UCSD-AML1 (cell line): ENCODE measurements around the gene FRMD6.
"Not testable (repeated sequence)": the region's sequence is repeated elsewhere in the genome, so short reads cannot be mapped to it uniquely, and the experiment has no call there.

Source experiments
- DNase-seq: peaks from one replicate; lab custom pipeline; 2025; ENCODE audit not compliant: unreplicated experiment; lab: John Stamatoyannopoulos, UW

Gene FRMD6

DNA sequence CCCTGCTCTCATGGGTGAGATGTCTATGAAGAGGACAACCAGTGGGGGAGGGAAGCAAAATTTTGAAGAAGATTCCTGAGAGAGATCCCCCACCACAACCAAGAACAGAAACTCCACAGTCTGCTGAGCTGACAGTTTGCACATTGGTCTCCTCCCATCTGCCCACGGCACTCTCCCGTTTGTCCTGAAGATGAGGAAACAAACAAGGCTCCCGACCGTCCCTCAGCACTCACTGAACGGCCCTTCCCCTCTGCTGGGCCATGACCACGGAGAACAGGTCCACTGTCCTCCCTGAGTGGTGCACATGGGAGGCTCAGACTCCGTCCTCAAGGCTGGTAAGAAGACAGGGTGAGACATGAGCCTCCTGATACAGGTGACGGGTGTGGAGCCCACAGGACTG is 114.9 kb downstream of the FRMD6 start:
- DNase-seq, result not testable (repeated sequence)

- not testable (repeated sequence) for DNase-seq
Observed at GRCh38 chr14:51769261-51769660, 117.6 kb downstream of the FRMD6 start.

DNA sequence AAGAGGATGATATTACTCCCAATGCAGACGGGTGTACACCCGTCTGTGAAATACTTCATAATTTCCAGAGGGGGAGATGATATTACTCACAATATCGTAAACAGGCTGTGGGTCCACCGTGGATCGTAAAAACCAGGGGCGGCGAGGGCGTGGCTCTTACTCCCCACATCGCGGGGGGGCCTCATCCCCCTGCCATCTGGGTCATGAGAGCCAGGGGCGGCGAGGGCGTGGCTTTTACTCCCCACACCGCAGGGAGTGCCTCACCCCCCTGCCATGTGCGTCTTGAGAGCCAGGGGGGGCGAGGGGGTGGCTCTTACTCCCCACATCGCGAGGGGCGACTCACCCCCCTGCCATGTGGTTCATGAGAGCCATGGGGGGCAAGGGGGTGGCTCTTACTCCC is 122.5 kb downstream of the FRMD6 start:
- no peak for DNase-seq

DNA sequence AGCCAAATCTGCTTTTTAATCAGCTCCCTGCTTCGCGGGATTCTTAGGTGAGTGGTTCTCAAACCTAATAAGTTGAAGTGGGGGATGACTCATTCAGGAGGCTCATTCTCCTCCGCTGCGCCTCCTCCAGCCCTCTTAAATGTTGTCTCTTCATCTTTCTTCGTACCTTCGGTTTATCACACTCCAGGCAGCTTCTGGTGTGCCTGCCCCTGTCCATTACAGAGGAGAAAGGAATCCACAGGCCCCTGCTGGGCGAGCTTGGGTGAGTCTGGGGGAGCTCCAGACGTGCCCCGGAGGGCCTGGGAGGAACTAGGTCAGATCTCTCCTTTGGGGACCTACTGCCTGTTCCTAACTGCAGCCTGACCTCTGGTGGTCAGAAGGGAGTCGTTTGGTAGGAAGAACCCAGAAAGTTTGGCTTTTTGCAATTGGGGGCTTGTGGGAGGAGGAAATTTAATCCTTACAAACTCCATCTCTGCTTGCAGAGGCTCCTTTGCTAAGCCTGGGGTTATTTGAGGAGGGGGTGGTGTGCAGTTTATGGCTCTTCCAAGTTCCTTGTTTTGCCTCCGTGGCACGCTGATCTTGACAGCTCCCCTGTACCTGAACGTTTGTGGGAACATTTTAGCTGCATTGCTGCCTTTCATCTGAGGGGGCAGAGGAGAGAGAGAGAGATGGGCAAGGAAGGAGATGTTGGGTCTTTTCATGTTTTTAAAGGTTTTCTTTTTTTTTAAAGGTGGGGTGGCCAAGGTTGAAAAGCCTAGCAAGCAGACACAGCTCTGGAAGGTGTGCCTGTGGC is 124.6 kb downstream of the FRMD6 start:
- peak; percentile 12 for DNase-seq

GRCh38 chr14:51780006-51780692 is 128.4 kb downstream of the FRMD6 start:
- peak; percentile 31 for DNase-seq
